CD4-positive, alpha-beta T cell treated with Interleukin-17A for 4 hours (primary cell): ENCODE results near the gene ZGRF1.
"Not testable (repeated sequence)": the region's sequence is repeated elsewhere in the genome, so short reads cannot be mapped to it uniquely, and the experiment has no call there.

Source experiments
- DNase-seq: peaks from one replicate; pipeline ENCODE4 v3.0.0-alpha.2; 2020; ENCODE audit warnings: mixed read lengths

Gene ZGRF1, protein sequence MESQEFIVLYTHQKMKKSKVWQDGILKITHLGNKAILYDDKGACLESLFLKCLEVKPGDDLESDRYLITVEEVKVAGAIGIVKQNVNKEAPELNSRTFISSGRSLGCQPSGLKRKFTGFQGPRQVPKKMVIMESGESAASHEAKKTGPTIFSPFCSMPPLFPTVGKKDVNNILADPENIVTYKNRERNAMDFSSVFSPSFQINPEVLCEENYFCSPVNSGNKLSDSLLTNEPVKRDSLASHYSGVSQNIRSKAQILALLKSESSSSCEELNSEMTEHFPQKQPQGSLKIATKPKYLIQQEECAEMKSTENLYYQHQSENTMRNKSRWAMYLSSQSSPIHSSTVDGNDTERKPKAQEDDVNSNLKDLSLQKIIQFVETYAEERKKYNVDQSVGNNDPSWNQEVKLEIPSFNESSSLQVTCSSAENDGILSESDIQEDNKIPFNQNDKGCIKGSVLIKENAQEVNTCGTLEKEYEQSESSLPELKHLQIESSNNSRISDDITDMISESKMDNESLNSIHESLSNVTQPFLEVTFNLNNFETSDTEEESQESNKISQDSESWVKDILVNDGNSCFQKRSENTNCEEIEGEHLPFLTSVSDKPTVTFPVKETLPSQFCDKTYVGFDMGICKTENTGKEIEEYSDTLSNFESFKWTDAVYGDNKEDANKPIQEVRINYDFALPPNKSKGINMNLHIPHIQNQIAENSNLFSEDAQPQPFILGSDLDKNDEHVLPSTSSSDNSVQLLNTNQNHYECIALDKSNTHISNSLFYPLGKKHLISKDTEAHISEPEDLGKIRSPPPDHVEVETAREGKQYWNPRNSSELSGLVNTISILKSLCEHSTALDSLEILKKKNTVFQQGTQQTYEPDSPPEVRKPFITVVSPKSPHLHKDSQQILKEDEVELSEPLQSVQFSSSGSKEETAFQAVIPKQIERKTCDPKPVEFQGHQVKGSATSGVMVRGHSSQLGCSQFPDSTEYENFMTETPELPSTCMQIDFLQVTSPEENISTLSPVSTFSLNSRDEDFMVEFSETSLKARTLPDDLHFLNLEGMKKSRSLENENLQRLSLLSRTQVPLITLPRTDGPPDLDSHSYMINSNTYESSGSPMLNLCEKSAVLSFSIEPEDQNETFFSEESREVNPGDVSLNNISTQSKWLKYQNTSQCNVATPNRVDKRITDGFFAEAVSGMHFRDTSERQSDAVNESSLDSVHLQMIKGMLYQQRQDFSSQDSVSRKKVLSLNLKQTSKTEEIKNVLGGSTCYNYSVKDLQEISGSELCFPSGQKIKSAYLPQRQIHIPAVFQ (N-terminal part only)

GRCh38 chr4:112636688-112637551 is at the start of gene ZGRF1, which contains the start of gene LARP7:
ZGRF1 (minus strand) TSS chr4:112636909; CDS start chr4:112633176, 3,733 bp downstream.
LARP7 (plus strand) TSS chr4:112637143; CDS start chr4:112644670, 7,527 bp downstream.
- peak; percentile 97 for DNase-seq

GRCh38 chr4:112680996-112681395 is 44.3 kb upstream of the ZGRF1 start:
- no peak for DNase-seq

DNA sequence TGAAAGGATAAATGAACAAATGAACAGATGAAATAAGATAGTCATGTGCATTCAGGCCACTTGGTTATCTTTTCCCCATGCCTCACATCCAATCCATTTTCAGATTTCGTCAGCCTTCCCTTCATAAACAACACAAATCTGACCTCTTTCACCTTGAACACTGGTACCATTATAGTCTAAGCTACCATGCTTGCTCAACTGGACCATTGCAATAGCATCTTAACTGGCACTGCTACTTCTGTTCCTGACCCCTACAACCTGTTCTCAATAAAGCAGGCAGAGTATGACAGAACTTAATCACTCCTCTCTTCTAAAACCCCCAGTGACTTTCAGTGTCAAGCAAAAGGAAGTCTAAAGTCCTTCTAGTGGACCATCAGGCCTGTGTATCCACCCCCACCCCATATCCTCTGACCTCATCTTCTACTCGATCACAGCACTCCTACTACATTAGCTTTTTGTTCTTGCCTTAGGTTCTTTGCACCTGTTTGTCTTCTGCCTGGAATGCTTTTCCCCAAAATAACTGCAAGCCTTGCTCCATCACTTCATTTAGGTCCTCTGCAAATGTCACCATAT is 40.9 kb upstream of the ZGRF1 start:
- DNase-seq = no peak

DNA sequence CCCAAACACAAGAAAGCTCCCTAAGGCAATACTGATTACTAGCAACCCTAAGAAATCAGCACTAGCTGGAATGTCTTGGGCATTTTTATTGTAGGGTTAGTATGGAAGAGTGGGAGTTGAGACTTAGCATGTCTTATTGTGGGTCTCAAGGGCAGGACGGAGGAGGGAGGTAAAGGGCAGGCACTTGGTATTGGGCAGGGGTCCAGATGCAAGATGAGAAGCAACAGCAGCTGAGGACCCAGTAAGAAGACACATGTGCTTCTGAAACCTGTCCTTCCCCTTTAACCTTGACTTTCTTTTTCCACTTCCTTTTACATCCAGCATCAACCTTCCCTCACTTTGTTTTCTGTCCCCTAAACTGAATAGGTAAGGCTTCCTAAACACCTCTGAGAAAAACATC is 37.7 kb upstream of the ZGRF1 start:
- no peak for DNase-seq

GRCh38 chr4:112673686-112674085 is 37.0 kb upstream of the ZGRF1 start:
- DNase-seq = no peak

DNA sequence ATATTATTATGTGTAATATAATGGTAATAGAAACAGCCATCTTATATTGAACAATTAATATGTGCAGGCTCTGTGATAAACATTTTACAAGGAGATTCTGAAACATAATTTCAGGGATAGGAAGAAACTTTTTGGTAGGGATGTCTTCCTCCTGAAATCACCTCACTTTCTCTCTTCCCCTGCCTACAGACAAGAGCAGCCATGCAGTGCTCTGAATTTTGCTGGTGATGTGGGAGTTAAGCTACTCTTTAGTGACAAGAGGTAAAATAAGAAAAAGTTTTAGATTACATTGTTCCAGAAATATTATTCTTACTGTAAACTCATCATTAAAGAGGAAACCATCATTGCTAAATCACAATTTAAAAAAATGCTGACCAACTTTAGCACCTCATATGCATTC is 36.4 kb upstream of the ZGRF1 start:
- DNase-seq = no peak

DNA sequence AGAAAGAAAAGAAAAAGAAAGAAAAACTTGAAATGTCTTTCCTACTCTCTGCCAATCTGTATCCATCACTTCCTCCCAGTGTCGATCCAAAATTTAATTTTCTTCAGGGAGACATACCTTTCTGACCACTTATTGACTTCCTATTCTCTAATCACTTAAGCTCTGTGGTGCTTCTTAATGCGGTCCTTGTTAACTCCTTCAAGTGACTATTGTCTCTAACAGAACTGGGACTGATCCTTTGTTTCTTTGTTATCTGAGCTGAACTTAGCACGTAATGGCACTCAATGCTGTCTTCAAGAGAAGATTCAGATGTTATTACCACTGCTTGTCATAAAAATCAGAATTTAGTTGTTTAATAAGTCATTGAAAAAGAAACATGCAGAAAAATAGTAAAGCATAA is 31.4 kb upstream of the ZGRF1 start:
- no peak for DNase-seq

DNA sequence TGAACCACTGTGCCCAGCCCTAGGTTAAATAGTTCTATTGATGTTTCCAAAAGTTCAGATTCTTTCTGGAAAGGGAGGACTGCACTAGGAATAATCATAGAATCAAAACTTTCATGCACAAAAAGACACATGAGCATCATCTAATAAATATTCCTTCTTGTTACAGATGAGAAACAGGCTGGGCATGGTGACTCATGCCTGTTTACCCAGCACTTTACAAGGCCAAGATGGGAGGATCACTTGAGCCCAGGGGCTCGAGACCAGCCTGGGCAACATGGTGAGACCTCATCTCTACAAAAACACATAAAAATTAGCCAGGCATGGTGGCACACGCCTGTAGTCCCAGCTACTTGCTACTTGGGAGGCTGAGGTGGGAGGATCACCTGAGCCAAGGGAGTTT is 27.9 kb upstream of the ZGRF1 start:
- no peak for DNase-seq

- not testable (repeated sequence) for DNase-seq
Measured at GRCh38 chr4:112656115-112656514, 19.4 kb upstream of the ZGRF1 start.

- DNase-seq = no peak
Measured at GRCh38 chr4:112655270-112655669, 18.6 kb upstream of the ZGRF1 start.

GRCh38 chr4:112652216-112652615 is 15.5 kb upstream of the ZGRF1 start:
- no peak for DNase-seq

DNA sequence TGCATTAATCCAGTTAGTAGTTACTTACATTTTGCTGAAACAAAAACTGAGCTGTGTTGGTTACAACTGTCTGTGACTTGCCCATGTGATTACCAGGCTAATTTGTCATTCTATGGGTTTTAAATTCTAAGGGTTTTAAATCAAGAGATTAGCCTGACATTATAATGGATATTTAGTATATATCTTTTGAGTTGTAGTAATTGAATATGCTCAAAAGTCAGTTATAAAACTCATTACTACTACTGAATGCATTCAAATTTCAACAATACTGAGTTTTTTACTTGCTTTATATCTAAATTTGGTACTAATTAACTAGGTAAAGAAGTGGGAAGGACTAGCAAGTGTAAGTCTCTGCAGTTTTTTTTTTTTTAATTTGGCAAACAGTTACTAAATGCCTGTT is 14.9 kb upstream of the ZGRF1 start:
- no peak for DNase-seq

DNA sequence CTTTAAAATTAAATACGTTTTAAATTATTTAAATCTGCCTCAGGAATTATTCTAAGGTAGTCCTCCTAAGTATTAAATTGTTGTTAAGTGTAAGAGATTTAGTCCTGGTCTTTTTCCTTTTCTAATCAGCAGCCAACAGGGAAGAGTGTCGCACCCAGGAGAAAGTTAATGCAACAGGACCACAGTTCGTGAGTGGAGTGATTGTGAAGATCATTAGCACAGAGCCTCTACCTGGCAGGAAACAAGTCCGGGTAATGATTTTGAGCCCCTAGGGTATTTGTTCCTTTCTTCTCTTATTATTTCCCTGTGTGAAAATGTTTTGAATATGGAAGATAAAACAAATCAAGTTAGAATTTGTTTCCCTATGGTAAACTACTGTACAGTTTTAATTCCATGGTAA is 13.6 kb upstream of the ZGRF1 start:
- DNase-seq = no peak

GRCh38 chr4:112649055-112649408 is 12.3 kb upstream of the ZGRF1 start:
- no peak for DNase-seq

GRCh38 chr4:112648263-112649054 is 11.8 kb upstream of the ZGRF1 start:
- no peak for DNase-seq

- DNase-seq = no peak
Measured at GRCh38 chr4:112647785-112648184, 11.1 kb upstream of the ZGRF1 start.

DNA sequence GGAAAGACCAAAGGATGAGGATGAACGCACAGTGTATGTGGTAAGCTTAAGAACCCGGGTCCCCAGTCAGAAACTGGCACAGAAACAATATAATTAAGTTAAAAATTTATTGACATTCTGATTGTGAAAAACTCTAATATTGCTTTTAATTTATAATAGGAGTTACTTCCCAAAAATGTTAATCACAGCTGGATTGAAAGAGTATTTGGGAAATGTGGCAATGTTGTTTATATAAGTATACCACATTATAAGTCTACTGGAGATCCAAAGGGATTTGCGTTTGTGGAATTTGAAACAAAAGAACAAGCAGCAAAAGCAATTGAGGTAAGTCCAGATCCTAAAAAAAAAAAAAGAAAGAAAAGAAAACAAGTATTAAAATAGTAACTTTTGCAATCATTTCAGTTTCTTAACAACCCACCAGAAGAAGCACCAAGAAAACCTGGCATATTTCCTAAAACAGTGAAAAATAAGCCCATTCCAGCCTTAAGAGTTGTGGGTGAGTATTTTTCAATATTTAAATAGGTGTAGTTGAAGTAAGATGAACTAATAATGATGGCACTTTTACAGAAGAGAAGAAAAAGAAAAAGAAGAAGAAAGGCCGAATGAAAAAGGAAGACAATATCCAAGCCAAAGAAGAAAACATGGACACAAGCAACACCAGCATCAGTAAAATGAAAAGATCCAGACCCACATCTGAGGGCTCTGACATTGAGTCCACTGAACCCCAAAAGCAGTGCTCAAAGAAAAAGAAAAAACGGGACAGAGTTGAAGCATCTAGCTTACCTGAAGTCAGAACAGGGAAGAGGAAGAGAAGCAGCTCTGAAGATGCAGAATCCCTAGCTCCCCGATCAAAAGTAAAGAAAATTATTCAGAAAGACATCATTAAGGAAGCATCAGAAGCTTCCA is 10.2 kb upstream of the ZGRF1 start:
- no peak for DNase-seq

DNA sequence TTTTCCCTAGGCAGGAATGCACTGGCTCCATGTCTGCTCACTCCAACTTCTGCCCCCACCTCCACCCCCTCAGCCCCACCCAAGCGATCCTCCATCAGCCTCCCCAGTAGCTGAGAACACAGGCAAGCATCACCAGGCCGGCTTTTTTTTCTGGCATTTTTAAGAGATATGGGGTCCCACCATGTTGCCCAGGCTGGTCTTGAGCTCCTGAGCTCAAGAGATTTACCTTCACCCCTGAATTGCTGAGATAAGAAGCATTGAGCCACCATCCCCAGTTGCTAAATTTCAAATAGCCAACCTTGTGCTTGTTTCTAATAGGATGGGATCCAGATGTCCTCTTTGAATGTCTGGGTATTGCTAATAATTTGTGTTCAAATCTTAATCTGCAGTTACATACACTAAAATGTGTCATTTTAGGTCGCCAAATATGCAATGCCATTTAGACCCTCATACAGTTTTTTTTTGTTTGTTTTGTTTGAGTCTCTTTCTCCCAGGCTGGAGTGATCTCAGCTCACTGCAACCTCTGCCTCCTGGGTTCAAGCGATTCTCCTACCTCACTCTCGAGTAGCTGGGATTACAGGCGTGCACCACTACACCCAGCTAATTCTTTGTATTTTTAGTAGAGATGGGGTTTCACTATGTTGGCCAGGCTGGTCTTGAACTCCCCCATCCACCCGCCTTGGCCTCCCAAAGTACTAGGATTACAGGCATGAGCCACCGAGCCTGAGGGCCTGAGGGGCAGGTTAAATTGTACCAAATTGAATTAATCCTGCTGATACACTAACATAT is 9.0 kb upstream of the ZGRF1 start:
- no peak for DNase-seq
